HG03575 (cell line): ENCODE data around the gene SLC10A2.

ENCODE experiments used
- ATAC-seq: cut with Tn5 transposase; IDR thresholded peaks from one replicate; pipeline ENCODE4 v1.9.1; 2021; ENCODE audit not compliant: unreplicated experiment, insufficient number of reproducible peaks, low FRiP score; ENCODE audit errors: extremely low read depth

Gene SLC10A2

GRCh38 chr13:103002279-103002678 is 63.9 kb downstream of the SLC10A2 start:
- no peak for ATAC-seq

GRCh38 chr13:103000157-103000556 is 66.1 kb downstream of the SLC10A2 start:
- no peak for ATAC-seq

GRCh38 chr13:102999499-102999898 is 66.7 kb downstream of the SLC10A2 start:
- ATAC-seq = no peak
